ENCODE data around the gene STPG4.

DNA sequence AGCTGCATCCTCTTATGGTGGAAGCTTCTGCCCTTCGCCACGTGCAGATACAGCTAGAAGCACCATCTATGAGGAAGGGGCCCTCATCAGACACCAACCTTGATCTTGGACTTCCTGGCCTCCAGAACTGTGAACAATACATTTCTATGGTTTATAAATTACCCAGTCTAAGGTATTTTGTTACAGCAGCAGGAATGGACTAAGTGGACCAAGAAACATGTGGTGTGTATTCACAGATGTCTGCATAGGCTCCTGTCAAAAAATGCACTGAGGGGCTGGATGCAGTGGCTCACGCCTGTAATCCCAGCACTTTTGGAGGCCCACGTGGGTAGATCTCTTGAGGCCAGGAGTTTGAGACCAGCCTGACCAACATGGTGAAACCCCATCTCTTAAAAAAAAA lies 57.5 kb downstream of the STPG4 start:
- TF ChIP-seq POLR2AphosphoS5 (IDR thresholded peaks at IDR 0.05; ENCODE audit: low read depth, low read length): no peak
- no peak for TF ChIP-seq POLR2A (IDR thresholded peaks at IDR 0.05; ENCODE audit: low read depth, low read length)
- TF ChIP-seq SPI1 (IDR thresholded peaks at IDR 0.05; ENCODE audit: low read depth, low read length): no peak
- TF ChIP-seq TAF1 (IDR thresholded peaks at IDR 0.05; ENCODE audit: low read depth, low read length): no peak
- no peak for TF ChIP-seq POU2F2 (IDR thresholded peaks at IDR 0.05; ENCODE audit: low read depth, low read length)
- TF ChIP-seq PAX5 (IDR thresholded peaks at IDR 0.05; ENCODE audit: insufficient read depth, low read length, severe bottlenecking): no peak

Measured in GM12891 (cell line).